Hepatocyte (in vitro differentiated cells): ENCODE measurements around the gene PMP22.

Experiments used
- EZH2 ChIP-seq: fragments of 200-600 bp; sonication (generic); IDR thresholded peaks from 2 replicates; pipeline ENCODE4 v1.6.1; 2016; ENCODE audit warnings: antibody characterized with exemption, mild to moderate bottlenecking, borderline replicate concordance
- EZH2phosphoT487 ChIP-seq: fragments of 200-600 bp; sonication (generic); IDR thresholded peaks from one replicate; pipeline ENCODE4 v1.6.1; 2018; ENCODE audit warnings: antibody characterized with exemption, mild to moderate bottlenecking, low read depth, moderate library complexity; ENCODE audit not compliant: unreplicated experiment, severe bottlenecking
- TF ChIP-seq, protein P1 (sequence below): fragments of 200-600 bp; sonication (generic); IDR thresholded peaks from 2 replicates; pipeline ENCODE4 v1.5.1; 2016; ENCODE audit warnings: antibody characterized with exemption, mild to moderate bottlenecking; ENCODE audit not compliant: poor library complexity

DNA sequence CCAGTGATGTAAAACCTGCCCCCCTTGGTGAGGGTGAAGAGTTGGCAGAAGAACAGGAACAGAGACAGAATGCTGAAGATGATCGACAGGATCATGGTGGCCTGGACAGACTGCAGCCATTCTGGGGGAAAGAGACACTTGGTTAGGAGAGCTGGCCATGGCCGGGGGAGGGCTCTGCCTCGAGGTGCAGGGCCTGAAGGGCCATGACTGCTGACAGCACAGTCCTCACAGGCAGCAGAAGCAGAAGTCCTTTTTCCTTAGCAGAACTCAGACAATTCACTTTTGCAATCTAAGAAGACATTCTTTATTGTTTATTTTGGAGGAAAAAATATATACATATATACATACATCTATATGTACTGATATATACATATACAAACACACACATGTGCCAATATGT, 25.6 kb downstream of the PMP22 start:
- TF ChIP-seq, protein P1, sequence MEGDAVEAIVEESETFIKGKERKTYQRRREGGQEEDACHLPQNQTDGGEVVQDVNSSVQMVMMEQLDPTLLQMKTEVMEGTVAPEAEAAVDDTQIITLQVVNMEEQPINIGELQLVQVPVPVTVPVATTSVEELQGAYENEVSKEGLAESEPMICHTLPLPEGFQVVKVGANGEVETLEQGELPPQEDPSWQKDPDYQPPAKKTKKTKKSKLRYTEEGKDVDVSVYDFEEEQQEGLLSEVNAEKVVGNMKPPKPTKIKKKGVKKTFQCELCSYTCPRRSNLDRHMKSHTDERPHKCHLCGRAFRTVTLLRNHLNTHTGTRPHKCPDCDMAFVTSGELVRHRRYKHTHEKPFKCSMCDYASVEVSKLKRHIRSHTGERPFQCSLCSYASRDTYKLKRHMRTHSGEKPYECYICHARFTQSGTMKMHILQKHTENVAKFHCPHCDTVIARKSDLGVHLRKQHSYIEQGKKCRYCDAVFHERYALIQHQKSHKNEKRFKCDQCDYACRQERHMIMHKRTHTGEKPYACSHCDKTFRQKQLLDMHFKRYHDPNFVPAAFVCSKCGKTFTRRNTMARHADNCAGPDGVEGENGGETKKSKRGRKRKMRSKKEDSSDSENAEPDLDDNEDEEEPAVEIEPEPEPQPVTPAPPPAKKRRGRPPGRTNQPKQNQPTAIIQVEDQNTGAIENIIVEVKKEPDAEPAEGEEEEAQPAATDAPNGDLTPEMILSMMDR: no peak
- TF ChIP-seq EZH2 (no peak), EZH2phosphoT487 (no peak)
